Measurements from ENCODE around the gene HUS1. TPM values are rescaled to one million over a fixed set of nuclear protein-coding genes. Genes with fewer than 3 reads are reported as not detected.
A peak's percentile ranks its signal among the peaks of the same experiment; 100 is the strongest.

Gene HUS1
- total and polyA plus RNA-seq, 2 of the 13 experiments (the other 11 are each of a cell fraction or from before 2014, with no cell fraction given), result 14.8 to 16.9 TPM

GRCh38 chr7:47979145-47979831, at the start of gene HUS1 (continued):
- peak in 1 of 2 experiments; percentile 93; a peak in 2 of 4 replicates for TF ChIP-seq KLF16 (CRISPR knock-in tag; IDR thresholded peaks at IDR 0.05)
- peak; percentile 81; the same call in 1 of the 2 replicates for TF ChIP-seq ZBTB49 (CRISPR knock-in tag; IDR thresholded peaks at IDR 0.05; ENCODE audit: borderline replicate concordance)
- TF ChIP-seq ARID5B (CRISPR knock-in tag; IDR thresholded peaks at IDR 0.05), result peak; percentile 81
- no peak for TF ChIP-seq TIGD3 (CRISPR knock-in tag; IDR thresholded peaks at IDR 0.05; ENCODE audit: borderline replicate concordance)
- TF ChIP-seq NFKBIZ (CRISPR knock-in tag; IDR thresholded peaks at IDR 0.05), result peak; percentile 91; the same call in 1 of the 2 replicates
- no peak; the same call in 1 of the 2 replicates for TF ChIP-seq ZNF629 (CRISPR knock-in tag; conservative IDR thresholded peaks at IDR 0.05)
- peak; percentile 97 for TF ChIP-seq ZNF510 (CRISPR knock-in tag; IDR thresholded peaks at IDR 0.05; ENCODE audit: low read depth)
- 0 out of 2 replicates have a peak, but pooled peaks have one; percentile 48 for TF ChIP-seq ATF7-NPFF (CRISPR knock-in tag; IDR thresholded peaks at IDR 0.05; ENCODE audit: low read depth)
- TF ChIP-seq ZNF296 (CRISPR knock-in tag; conservative IDR thresholded peaks at IDR 0.05), result no peak
- peak; percentile 78 for TF ChIP-seq FOXO1 (CRISPR knock-in tag; IDR thresholded peaks at IDR 0.05)
- TF ChIP-seq SRY (CRISPR knock-in tag; IDR thresholded peaks at IDR 0.05), result peak; percentile 87
- TF ChIP-seq ZGPAT (CRISPR knock-in tag; IDR thresholded peaks at IDR 0.05), result peak; percentile 92
- no peak for TF ChIP-seq ZNF3 (CRISPR knock-in tag; IDR thresholded peaks at IDR 0.05)
- peak; percentile 74 for TF ChIP-seq HNRNPK (IDR thresholded peaks at IDR 0.05; ENCODE audit: low read depth, low read length, poor library complexity, severe bottlenecking)
- no peak for TF ChIP-seq TCF7L2 (IDR thresholded peaks at IDR 0.05; ENCODE audit: low read depth, low read length)
- peak; percentile 59; the same call in 1 of the 2 replicates for TF ChIP-seq BRD4 (CRISPR knock-in tag; IDR thresholded peaks at IDR 0.05)
- TF ChIP-seq GMEB2 (CRISPR knock-in tag; IDR thresholded peaks at IDR 0.05; ENCODE audit: low read depth), result no peak
- no peak for TF ChIP-seq MBNL3 (CRISPR knock-in tag; conservative IDR thresholded peaks at IDR 0.05)
- peak; percentile 88 for TF ChIP-seq TAF1 (CRISPR knock-in tag; IDR thresholded peaks at IDR 0.05)
